HepG2 (cell line): ENCODE results near the gene INO80B. TPM values are rescaled to one million over a fixed set of nuclear protein-coding genes. Genes with fewer than 3 reads are reported as not detected.

Source experiments
- ADNP ChIP-seq: sonication (generic); formaldehyde crosslinking; IDR thresholded peaks from 2 replicates; pipeline ENCODE4 v1.4.0; 2020; ENCODE audit warnings: missing genetic modification reagents
- CAMTA2 ChIP-seq: sonication (generic); formaldehyde crosslinking; IDR thresholded peaks from 2 replicates; pipeline ENCODE4 v1.4.0; 2020; ENCODE audit warnings: mild to moderate bottlenecking, missing genetic modification reagents, borderline replicate concordance
- CCAR2 ChIP-seq: fragments of 200-400 bp; formaldehyde crosslinking; optimal IDR thresholded peaks from 2 replicates; pipeline ENCODE3; 2018; ENCODE audit warnings: low read depth, mild to moderate bottlenecking, low read length, moderate library complexity
- CREB1 ChIP-seq, 2 experiments: fragments of 450-650 bp in 1 of 2; IDR thresholded peaks; 2 replicates each; pipeline ENCODE4 v1.6.1; 2016 to 2017; ENCODE audit warnings: control low read depth in 1 of 2, mild to moderate bottlenecking in 1 of 2, missing compliant biosample characterization in 1 of 2, missing genetic modification characterization in 1 of 2
- DNMT3B ChIP-seq: conservative IDR thresholded peaks from 2 replicates; pipeline ENCODE4 v1.6.1; 2016; ENCODE audit warnings: missing biosample characterization, control low read depth
- ESRRA ChIP-seq: sonication (generic); formaldehyde crosslinking; IDR thresholded peaks from 2 replicates; pipeline ENCODE4 v1.5.1; 2020; ENCODE audit warnings: mild to moderate bottlenecking, low read depth, missing genetic modification reagents
- FOXC1 ChIP-seq: sonication (generic); formaldehyde crosslinking; IDR thresholded peaks from 2 replicates; pipeline ENCODE4 v1.8.0; 2022; ENCODE audit warnings: mild to moderate bottlenecking, missing genetic modification reagents, borderline replicate concordance
- HHEX ChIP-seq: IDR thresholded peaks from 2 replicates; pipeline ENCODE4 v1.6.1; 2016; ENCODE audit warnings: control low read depth
- HINFP ChIP-seq: sonication (generic); formaldehyde crosslinking; IDR thresholded peaks from 2 replicates; pipeline ENCODE4 v1.4.0; 2020; ENCODE audit warnings: low read depth, mild to moderate bottlenecking, missing genetic modification reagents
- HMG20B ChIP-seq: conservative IDR thresholded peaks from 2 replicates; pipeline ENCODE4 v1.6.1; 2016; ENCODE audit warnings: missing genetic modification reagents, missing compliant biosample characterization
- KDM4B ChIP-seq: sonication (generic); formaldehyde crosslinking; IDR thresholded peaks from 2 replicates; pipeline ENCODE4 v1.4.0; 2020; ENCODE audit warnings: missing genetic modification reagents
- KDM5B ChIP-seq: sonication (generic); formaldehyde crosslinking; IDR thresholded peaks from 2 replicates; pipeline ENCODE4 v1.4.0; 2020; ENCODE audit warnings: missing genetic modification reagents, mild to moderate bottlenecking, borderline replicate concordance
- MATR3 ChIP-seq: sonication (generic); formaldehyde crosslinking; IDR thresholded peaks from 2 replicates; pipeline ENCODE4 v1.4.0; 2020; ENCODE audit warnings: missing genetic modification reagents
- MAZ ChIP-seq, 2 experiments: sonication (generic) in 1 of 2; formaldehyde crosslinking in 1 of 2; IDR thresholded peaks; 2 replicates each; pipeline versions ENCODE4 v1.5.0 to v1.6.1; 2012 to 2020; ENCODE audit warnings: low read depth in 2 of 2, mild to moderate bottlenecking in 2 of 2, borderline replicate concordance in 1 of 2, improper control_type of control experiment in 1 of 2, low read length in 1 of 2, missing genetic modification reagents in 1 of 2, moderate library complexity in 1 of 2
- NFE2L1 ChIP-seq: sonication (generic); formaldehyde crosslinking; IDR thresholded peaks from 2 replicates; pipeline ENCODE4 v1.4.0; 2020; ENCODE audit warnings: missing genetic modification reagents, mild to moderate bottlenecking, borderline replicate concordance
- POLR2G ChIP-seq: fragments of 200-400 bp; formaldehyde crosslinking; IDR thresholded peaks from 2 replicates; pipeline ENCODE4 v1.6.1; 2018; ENCODE audit warnings: mild to moderate bottlenecking, low read depth, low read length, moderate library complexity
- TAF1 ChIP-seq: sonication (generic); formaldehyde crosslinking; IDR thresholded peaks from 2 replicates; pipeline ENCODE4 v1.4.0; 2020; ENCODE audit warnings: missing genetic modification reagents
- ZNF224 ChIP-seq: sonication (generic); formaldehyde crosslinking; IDR thresholded peaks from 2 replicates; pipeline ENCODE4 v1.5.0; 2020; ENCODE audit warnings: mild to moderate bottlenecking, missing genetic modification reagents
- ZNF225 ChIP-seq: sonication (generic); formaldehyde crosslinking; IDR thresholded peaks from 2 replicates; pipeline ENCODE4 v1.4.0; 2020; ENCODE audit warnings: mild to moderate bottlenecking, missing genetic modification reagents
- ZNF232 ChIP-seq: sonication (generic); formaldehyde crosslinking; IDR thresholded peaks from 2 replicates; pipeline ENCODE4 v1.4.0; 2020; ENCODE audit warnings: missing genetic modification reagents, borderline replicate concordance
- ZNF335 ChIP-seq: sonication (generic); formaldehyde crosslinking; IDR thresholded peaks from 2 replicates; pipeline ENCODE4 v1.4.0; 2020; ENCODE audit warnings: missing genetic modification reagents
- ZNF432 ChIP-seq: sonication (generic); formaldehyde crosslinking; IDR thresholded peaks from 2 replicates; pipeline ENCODE4 v1.5.0; 2020; ENCODE audit warnings: missing genetic modification reagents, mild to moderate bottlenecking, borderline replicate concordance
- ZNF512 ChIP-seq: sonication (generic); formaldehyde crosslinking; IDR thresholded peaks from 2 replicates; pipeline ENCODE4 v1.4.0; 2020; ENCODE audit warnings: mild to moderate bottlenecking, missing genetic modification reagents
- polyA plus RNA-seq, 8 experiments: library from polyadenylated mRNA; depleted of rRNA in 3 of 8; stranded (reverse) in 7 of 8; unstranded in 1 of 8; fragments of >200 nt; fragmentation: Illumina TruSeq in 4 of 8; extraction: Trizol in 4 of 8; gene quantifications; 2 replicates each; pipeline versions ENCODE4 v1.2.1 to v1.2.3, GENCODE V29; 2011 to 2016; ENCODE audit warnings: low read depth in 4 of 8, missing spikeins in 1 of 8, mixed read lengths in 1 of 8; ENCODE audit not compliant: insufficient read depth in 1 of 8
- total RNA-seq, 5 experiments: library from RNA; depleted of rRNA; stranded (reverse); fragments of >200 nt; fragmentation: Illumina TruSeq; extraction: Trizol; gene quantifications; 2 replicates each; pipeline ENCODE4 v1.2.3, GENCODE V29; 2016; ENCODE audit warnings: low read depth in 1 of 5
- TF ChIP-seq, protein P1 (sequence below): sonication (generic); formaldehyde crosslinking; IDR thresholded peaks from 2 replicates; pipeline ENCODE4 v1.8.0; 2022; ENCODE audit warnings: mild to moderate bottlenecking, missing genetic modification reagents; ENCODE audit not compliant: insufficient replicate concordance

INO80B gene
- total and polyA plus RNA-seq, 2 of the 13 experiments (the other 11 are each of a cell fraction or from before 2014, with no cell fraction given), result 6.2 to 14.5 TPM

DNA sequence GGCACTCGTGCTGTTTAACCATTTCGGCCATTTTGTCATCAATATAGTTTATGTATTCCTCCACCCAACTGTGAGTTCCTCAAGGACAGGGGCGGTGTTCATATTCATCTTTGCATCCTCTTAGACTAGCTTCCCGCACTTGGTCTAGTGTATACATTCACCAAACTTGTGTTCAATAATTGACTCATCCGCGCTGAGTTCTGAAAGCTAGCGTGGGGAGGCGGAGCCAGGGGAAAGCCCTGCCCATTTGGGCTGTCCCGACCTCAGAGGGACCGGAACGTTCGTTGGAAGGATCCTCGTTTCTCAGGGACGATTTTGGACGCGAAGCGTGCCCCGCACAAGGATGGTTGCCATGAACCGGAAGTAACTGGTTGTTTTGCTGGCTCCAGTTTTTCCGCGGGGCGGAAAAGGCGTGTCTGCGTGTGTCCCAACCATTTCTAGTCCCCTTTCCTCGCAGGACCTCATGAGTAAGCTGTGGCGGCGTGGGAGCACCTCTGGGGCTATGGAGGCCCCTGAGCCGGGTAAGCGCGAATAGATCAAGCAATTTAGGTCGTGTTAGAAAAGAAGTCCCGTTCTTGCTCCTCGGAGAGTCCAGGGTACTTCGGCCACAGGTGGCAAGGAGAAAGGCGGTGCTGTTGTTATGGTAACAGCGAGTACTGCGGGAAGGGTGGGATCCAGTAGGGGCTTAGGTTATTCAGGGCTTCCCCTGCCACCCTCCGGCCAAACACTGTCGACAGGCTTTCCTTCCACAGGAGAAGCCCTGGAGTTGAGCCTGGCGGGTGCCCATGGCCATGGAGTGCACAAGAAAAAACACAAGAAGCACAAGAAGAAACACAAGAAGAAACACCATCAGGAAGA lies at the start of gene INO80B (continued):
- TF ChIP-seq HINFP (peak; percentile 85), MAZ (IDR thresholded peaks at IDR 0.05; ENCODE audit: borderline replicate concordance, low read depth, low read length) (peak; percentile 70; the same call in 1 of the 2 replicates), MAZ (CRISPR knock-in tag; IDR thresholded peaks at IDR 0.05; ENCODE audit: low read depth) (peak; percentile 96), ZNF224 (CRISPR knock-in tag) (0 out of 2 replicates have a peak, but pooled peaks have one; percentile 34), ZNF512 (peak; percentile 56; the same call in 1 of the 2 replicates), ZNF232 (CRISPR knock-in tag) (peak; percentile 46; the same call in 1 of the 2 replicates), CCAR2 (peak; percentile 81), HHEX (CRISPR knock-in tag) (peak; percentile 42), TAF1 (CRISPR knock-in tag) (peak; percentile 64; the same call in 1 of the 2 replicates), HMG20B (CRISPR knock-in tag) (peak; percentile 43; the same call in 1 of the 2 replicates), ESRRA (CRISPR knock-in tag) (peak; percentile 89), POLR2G (peak; percentile 76), ZNF335 (peak; percentile 98), ZNF225 (no peak), ZNF432 (CRISPR knock-in tag) (no peak), CAMTA2 (CRISPR knock-in tag) (peak; percentile 95; the same call in 1 of the 2 replicates), NFE2L1 (CRISPR knock-in tag) (0 out of 2 replicates have a peak, but pooled peaks have one; percentile 61), KDM4B (CRISPR knock-in tag) (peak; percentile 96), MATR3 (CRISPR knock-in tag) (no peak), FOXC1 (CRISPR knock-in tag) (peak; percentile 93; the same call in 1 of the 2 replicates), KDM5B (CRISPR knock-in tag) (peak; percentile 90; the same call in 1 of the 2 replicates), CREB1 (IDR thresholded peaks at IDR 0.05) (peak; percentile 82), CREB1 (CRISPR knock-in tag; IDR thresholded peaks at IDR 0.05) (peak; percentile 95), DNMT3B (CRISPR knock-in tag) (peak; percentile 91), ADNP (CRISPR knock-in tag) (no peak)
- TF ChIP-seq, protein P1, sequence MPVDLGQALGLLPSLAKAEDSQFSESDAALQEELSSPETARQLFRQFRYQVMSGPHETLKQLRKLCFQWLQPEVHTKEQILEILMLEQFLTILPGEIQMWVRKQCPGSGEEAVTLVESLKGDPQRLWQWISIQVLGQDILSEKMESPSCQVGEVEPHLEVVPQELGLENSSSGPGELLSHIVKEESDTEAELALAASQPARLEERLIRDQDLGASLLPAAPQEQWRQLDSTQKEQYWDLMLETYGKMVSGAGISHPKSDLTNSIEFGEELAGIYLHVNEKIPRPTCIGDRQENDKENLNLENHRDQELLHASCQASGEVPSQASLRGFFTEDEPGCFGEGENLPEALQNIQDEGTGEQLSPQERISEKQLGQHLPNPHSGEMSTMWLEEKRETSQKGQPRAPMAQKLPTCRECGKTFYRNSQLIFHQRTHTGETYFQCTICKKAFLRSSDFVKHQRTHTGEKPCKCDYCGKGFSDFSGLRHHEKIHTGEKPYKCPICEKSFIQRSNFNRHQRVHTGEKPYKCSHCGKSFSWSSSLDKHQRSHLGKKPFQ (CRISPR knock-in tag), result peak; percentile 66
